Measurements from ENCODE around the gene NAPEPLD.
"Not testable (repeated sequence)": the region's sequence is repeated elsewhere in the genome, so short reads cannot be mapped to it uniquely, and the experiment has no call there.

The NAPEPLD gene

DNA sequence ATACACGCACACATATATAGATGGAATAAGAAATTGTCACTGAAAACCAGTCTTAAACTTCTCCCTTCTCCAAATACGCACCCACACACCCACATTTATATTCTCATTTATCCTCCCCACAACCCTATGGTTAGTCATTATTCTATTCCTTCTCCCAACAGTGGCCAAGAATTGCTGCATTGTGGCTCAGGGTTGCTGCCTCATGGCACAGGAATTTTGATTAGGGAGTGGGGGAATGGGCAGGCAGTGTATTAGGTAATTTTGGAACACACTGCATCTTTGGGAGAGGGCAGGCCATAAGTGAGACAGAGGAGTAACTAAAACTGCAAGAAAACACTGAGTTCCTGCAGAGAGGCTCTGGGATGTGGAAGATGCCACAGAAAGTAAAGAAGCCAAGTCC is 35.7 kb downstream of the NAPEPLD start:
- no peak for DNase-seq (ENCODE audit: low spot score)

DNA sequence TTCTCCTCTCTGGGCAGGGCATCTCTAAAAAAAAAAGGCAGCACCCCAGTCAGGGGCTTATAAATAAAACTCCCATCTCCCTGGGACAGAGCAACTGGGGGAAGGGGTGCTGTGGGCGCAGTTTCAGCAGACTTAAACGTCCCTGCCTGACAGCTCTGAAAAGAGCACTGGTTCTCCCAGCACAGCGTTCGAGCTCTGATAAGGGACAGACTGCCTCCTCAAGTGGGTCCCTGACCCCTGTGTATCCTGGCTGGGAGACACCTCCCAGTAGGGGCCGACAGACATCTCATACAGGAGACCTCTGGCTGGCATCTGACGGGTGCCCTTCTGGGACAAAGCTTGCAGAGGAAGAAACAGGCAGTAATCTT is 42.2 kb downstream of the NAPEPLD start:
- not testable (repeated sequence) for DNase-seq (ENCODE audit: low spot score)

DNA sequence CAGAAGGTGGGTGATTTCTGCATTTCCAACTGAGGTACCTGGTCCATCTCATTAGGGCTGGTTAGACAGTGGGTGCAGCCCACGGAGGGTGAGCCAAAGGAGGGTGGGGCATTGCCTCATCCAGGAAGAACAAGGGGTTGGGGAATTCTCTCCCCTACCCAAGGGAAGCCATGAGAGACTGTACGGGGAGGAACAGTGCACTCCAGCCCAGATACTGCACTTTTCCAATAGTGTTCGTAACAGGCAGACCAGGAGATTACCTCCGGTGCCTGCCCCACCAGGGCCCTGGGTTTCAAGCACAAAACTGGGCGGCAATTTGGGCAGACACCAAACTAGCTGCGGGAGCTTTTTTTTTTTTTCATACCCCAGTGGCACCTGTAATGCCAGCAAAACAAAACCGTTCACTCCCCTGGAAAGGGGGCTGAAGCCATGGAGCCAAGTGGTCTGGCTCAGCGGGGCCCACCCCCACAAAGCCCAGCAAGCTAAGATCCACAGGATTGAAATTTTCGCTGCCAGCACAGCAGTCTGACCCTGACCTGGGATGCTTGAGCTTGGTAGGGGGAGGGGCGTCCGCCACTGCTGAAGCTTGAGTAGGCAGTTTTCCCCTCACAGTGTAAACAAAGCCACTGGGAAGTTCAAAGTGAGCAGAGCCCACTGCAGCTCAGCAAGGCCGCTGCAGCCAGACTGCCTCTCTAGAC is 42.7 kb downstream of the NAPEPLD start:
- DNase-seq (ENCODE audit: low spot score) = no peak

DNA sequence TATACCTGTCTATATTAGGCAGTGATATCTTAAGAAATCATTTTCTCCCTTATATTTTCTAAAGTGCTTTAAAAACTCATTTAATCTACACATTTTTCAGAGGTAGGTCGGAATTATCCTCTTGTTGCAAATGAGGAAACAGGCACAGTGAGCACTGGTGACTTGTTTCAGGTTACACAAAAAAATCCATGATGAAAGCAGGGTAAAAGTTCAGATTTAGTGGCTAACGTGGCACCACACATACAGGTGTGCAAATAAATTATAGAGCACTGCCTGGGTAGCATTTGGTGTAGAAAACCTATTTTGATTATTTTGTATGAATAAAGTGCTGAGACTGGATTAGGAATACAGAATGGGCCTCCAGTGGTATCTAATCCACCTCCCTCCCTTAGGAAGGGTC is 47.4 kb downstream of the NAPEPLD start:
- no peak for DNase-seq (ENCODE audit: low spot score)

DNA sequence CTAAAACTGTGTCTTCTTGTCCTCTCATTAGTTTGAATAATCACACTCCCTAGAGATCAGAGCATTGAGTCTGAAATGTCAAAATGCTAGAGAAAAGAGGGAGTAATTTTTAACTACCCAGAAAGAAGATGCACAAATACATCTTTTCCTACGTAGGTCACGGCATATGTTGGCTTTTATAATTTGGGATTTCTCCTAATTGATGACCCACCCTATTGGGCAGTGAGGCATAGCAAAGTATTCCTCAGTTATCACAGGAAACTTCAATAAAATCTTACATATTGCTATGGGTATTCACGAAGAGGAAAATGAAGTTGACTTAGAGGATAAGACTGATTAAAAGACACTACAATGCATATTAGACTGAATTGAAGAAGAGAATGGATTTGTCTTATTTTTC is 48.6 kb downstream of the NAPEPLD start:
- DNase-seq (ENCODE audit: low spot score) = no peak

DNA sequence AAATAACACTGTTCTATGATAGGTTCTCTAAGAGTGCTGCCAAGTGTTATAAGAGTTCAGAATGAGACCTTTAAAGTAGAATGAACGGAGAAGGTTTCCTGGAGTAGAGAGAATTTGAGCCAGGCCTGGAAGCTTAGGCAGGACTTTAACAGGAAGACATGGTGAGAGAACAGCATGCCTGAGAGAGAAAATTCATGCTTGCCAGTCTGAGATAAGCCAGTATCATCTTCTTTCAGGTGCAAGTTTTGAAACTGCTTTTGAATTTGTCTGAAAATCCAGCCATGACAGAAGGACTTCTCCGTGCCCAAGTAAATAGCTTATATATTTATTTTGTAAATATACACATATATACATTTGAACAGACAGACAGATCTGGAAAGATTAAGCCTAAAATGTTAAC is 51.9 kb downstream of the NAPEPLD start:
- DNase-seq (ENCODE audit: low spot score) = no peak

DNA sequence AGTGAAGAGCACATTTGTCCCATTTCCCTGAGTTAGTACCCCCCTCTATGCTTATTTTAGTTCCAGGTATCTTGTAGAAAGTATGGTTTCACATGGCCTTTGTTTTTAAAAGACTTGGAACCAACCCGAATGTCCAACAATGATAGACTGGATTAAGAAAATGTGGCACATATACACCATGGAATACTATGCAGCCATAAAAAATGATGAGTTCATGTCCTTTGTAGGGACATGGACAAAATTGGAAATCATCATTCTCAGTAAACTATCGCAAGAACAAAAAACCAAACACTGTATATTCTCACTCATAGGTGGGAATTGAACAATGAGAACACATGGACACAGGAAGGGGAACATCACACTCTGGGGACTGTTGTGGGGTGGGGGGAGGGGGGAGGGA is 53.3 kb downstream of the NAPEPLD start:
- not testable (repeated sequence) for DNase-seq (ENCODE audit: low spot score)

DNA sequence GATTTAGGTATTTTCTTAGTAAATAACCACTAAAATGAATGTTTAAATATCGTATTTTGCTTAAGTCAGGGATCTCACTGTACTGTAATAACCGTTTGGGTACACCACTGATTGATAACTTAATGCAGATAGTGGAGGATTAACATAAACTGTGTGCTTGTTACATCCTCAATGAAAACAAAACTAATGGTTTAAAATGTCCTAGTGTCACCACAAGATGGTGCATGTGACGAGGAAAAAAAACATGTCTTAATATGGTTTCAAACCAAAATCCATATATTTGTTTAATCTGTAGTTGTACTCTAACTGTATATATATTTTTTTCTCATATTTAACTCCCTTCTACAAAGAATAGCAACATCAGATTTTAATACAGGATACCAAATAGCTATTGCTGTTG is 54.8 kb downstream of the NAPEPLD start:
- DNase-seq (ENCODE audit: low spot score) = no peak

DNA sequence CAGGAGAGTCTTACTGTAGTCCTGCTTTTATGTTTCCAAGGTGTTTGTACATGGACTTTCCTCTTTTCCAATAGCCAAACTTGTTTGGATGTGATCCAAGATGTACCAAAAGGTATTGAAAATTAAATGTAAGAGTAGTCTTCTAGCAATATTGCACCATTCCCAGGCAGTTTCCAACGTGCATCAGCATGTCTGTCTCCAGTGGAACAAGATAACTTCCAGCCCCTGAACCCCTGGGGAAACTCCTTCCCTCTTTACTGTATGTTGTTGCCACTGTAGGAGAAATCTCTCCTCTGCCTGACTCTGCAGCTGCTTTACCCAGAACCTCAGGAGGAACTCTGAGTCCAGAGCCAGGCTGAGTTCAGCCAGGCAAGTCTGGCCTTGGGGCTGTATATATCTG is 55.5 kb downstream of the NAPEPLD start:
- no peak for DNase-seq (ENCODE audit: low spot score)

DNA sequence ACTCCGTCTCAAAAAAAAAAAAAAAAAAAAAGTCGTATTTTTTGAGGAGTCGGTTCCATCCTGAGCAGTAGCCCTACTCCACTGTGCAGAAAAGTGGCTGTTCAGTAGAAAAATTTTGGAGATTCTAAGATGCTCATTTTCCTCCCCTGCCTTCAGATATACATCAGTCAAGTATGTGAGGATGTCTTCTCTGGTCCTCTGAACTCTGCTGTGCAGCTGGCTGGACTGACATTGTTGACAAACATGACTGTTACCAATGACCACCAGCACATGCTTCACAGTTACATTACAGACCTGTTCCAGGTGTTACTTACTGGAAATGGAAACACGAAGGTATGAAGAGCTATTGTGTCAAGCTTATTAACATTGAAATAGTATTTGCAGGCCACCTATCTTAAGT is 56.6 kb downstream of the NAPEPLD start:
- not testable (repeated sequence) for DNase-seq (ENCODE audit: low spot score)

DNA sequence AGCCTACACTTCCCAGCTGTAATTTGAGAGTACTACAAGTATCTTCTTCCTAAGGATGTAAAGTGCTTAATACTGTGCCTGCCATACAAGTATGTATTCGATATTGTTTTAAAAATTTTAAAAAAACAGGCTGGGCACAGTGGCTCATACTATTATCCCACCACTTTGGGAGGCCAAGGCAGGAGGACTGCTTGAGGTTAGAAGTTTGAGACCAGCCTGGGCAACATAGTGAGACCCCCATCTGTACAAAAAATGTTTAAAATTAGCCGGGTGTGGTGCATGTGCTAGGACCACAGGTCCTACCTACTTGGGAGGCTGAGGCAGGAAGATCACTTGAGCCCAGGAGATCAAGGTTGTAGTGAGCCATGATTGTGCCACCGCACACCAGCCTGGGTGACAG is 65.7 kb downstream of the NAPEPLD start:
- DNase-seq (ENCODE audit: low spot score) = no peak

DNA sequence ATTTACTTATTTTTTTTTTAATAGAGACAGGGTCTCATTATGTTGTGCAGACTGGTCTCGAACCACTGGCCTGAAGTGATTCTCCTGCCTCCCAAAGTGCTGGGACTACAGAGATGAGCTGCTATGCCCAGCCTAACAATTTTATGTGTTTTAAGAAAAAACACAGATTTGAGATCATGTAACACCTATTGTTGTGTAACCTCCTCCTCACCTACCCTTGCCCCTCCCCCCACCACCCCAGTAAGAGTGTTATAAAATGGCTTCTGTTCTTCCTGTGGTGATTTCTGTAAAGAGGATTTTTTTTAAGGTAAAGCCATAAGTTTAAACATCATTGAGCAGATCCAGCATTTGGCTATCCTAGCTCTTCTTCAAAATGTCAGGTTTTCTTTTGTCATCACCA is 66.4 kb downstream of the NAPEPLD start:
- DNase-seq (ENCODE audit: low spot score) = no peak

DNA sequence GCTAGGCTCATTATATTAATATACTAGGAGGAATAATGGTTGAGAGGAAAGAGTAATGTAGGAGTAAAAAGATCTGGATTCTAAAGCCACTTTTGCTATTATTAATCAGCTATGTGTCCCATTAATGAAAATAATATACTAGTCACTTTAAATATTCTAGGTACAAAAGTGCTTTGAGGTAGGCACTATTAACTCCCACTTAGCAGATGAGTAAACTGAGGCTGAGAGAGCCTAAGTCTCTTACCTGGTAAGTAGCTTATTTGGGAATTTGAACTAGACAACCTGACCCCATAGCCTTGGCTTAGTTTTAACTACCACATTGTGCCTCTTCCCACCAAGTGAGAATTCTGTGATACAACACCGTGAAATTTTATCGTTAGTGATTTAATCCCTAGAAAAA is 68.0 kb downstream of the NAPEPLD start:
- DNase-seq (ENCODE audit: low spot score) = no peak

DNA sequence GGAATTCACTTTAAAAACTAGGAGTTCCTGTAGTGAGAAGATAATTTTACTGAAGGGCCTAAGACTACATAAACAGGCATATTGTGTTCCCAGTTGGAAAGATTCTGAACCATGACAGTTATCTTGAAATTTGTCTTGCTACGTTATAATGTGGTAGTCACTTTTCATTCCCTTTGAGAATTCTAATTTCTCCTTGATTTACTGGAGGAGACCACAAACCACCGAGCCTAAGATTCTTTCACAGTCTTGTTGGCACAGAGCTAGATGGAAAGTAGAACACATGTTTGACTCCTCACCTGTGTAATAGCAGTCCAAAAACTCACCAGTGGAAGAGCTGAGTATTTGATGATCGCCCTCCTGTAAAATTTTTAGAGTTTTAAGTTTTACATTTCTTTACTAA is 69.1 kb downstream of the NAPEPLD start:
- no peak for DNase-seq (ENCODE audit: low spot score)

DNA sequence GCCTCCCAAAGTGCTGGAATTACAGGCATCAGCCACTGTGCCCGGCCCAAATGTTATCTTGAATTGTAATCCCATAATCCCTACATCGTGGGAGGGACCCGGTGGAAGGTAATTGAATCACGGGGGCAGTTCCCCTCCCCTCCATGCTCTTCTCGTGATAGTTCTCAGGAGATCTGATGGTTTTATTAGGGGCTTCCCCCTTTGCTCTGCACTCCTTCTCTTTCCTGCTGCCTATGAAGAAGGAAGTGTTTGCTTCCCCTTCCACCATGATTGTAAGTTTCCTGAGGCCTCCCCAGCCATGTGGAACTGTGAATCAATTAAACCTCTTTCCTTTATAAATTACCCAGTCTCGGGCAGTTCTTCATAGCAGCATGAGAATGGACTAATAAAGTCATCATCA is 70.7 kb downstream of the NAPEPLD start:
- DNase-seq (ENCODE audit: low spot score) = not testable (repeated sequence)

DNA sequence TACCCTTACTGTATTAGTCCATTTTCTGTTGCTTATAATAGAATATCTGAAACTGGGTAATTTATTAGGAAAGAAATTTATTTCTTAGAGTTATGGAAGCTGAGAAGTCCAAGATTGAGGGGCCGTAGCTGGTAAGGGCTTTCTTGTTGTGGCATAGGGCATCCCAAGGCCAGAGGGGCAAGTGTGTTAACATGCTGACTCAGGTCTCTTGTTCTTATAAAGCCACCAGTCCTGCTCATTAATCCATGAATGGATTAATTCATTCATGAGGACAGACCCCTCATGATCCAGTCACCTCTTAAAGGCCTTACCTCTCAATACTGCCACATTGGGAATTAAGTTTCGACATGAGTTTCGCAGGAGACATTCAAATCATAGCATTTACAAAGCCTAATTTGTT is 71.6 kb downstream of the NAPEPLD start:
- DNase-seq (ENCODE audit: low spot score) = no peak

DNA sequence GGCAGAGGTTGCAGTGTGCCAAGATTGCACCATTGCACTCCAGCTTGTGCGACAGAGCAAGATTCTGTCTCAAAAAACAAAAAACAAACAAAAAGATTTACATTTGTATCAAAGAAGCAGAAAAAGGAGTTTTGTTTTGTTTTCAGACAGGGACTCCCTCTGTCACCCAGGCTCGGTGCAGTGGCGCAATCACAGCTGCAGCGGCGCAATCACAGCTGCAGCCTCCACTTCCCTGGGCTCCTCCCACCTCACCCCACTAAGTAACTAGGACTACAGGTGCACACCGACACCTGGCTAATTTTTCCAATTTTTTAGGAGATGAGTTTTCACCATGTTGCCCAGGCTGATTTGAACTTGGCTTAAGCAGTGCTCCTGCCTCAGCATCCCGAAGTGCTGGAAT is 72.1 kb downstream of the NAPEPLD start:
- DNase-seq (ENCODE audit: low spot score) = no peak

DNA sequence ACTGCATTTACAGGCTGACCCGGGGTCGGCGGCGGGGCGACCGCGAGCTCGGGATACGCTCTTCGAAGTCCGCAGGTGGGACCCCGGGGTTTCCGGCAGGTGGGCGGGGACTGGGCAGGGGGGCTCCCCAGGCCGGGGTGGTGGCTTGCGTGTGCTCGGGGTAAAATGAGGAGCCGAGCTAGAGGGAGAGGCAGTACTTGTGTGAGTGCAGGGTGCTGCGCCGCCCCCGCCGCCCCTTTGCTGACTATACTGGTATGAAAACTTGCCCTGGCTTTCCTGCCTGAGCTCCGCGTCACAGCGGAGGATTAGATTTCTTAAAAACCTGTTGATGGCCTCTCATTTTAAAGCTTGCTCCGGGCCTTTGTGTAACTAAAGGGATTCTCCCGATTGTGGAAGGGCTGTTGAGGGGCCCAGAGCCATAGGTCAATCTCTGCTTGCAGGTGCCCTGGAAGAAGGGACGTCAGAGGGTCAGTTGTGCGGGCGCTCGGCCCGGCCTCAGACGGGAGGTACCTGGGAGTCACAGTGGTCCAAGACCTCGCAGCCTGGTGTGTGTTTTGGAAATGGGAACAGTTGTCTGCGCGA is 73.5 kb downstream of the NAPEPLD start:
- DNase-seq (ENCODE audit: low spot score) = peak; percentile 66

DNA sequence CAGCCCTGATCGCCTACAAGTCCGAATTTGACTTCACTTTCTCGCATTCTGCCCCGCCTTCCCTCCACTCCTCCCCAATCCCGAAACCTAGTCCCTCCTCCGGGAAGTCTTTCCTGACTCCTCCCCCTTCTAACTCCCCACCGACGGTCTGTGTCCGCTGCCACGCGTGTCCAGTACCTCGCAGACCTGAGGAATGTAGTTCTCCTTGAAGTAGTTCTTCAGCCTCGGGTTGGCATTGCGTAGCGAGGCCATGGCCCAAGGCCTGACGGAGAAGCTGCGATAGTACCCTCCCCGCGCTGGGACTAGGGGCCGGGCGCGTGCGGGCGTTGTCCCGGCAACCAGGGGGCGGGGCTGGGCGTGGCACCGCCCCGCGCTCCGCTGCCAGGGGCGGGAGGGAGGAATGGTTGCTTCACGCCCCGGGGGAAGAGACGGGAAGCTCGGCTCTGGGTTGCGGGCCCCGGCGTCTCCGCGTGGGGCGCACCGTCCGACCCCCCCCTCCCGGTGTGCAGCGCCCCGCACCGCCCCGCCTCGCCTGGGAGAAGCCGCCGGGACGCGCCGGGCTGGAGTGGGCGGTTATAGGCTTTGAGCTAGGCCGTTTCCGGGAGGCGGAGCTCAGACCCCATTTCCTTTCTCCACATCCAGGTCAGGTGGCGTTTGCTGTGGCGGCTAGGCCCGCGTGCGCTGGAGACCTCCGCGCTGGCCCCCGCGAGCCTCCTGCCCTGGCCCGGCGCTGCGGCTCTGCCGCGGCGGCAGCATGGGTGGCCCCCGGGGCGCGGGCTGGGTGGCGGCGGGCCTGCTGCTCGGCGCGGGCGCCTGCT is 74.2 kb downstream of the NAPEPLD start, which contains the start of the genes ARMC10 and FBXL13:
ARMC10 (plus strand) TSS at position 622 of the 818 bp plus-strand sequence; CDS start at position 755, 133 bp downstream.
FBXL13 (minus strand) TSS at position 278 of the 818 bp plus-strand sequence.
- peak; percentile 91 for DNase-seq (ENCODE audit: low spot score)

DNA sequence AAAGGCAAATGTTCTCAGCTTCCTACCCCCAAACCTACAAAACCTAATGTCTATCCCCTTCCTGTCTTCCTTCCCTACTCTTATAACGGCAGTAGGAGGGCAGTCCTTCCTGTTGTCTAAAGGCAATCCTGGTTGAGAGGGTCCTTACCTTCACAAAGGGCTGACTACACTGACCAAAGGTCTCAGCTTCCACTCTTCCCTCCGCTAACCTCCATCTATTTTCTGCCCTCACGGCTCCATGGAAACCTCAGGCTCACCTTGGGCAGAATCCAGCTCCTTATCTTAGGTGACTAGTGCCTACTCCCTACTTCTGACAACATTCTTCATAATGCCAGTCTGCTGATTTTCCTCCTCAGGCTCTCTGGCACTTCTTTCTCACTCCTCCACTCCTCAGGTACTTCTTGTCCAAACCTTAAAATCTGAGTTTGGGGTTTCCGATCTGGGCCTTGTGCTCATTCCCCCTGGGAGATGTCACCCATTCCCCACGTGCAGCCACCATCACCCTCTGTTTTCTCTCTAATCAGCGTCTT is 74.8 kb downstream of the NAPEPLD start:
- DNase-seq (ENCODE audit: low spot score) = no peak

DNA sequence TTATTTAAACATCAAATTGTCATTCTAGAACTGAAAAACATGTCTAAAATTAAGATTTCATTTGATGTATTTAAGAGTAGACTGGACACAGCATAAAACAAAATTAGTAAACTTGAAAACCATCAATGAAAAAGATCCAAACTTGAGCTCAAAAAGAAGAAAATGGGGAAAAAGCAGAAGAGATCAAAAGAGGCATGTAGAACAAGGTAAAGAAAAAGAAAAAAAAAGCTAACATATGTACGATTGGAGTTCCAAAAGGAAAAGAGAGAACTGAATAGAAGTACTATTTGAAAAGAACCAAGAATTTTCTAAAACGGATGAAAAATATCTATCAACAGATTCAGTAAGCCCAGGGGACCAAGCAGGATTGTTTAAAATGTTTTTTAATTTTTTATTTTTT is 77.9 kb downstream of the NAPEPLD start:
- DNase-seq (ENCODE audit: low spot score) = no peak

DNA sequence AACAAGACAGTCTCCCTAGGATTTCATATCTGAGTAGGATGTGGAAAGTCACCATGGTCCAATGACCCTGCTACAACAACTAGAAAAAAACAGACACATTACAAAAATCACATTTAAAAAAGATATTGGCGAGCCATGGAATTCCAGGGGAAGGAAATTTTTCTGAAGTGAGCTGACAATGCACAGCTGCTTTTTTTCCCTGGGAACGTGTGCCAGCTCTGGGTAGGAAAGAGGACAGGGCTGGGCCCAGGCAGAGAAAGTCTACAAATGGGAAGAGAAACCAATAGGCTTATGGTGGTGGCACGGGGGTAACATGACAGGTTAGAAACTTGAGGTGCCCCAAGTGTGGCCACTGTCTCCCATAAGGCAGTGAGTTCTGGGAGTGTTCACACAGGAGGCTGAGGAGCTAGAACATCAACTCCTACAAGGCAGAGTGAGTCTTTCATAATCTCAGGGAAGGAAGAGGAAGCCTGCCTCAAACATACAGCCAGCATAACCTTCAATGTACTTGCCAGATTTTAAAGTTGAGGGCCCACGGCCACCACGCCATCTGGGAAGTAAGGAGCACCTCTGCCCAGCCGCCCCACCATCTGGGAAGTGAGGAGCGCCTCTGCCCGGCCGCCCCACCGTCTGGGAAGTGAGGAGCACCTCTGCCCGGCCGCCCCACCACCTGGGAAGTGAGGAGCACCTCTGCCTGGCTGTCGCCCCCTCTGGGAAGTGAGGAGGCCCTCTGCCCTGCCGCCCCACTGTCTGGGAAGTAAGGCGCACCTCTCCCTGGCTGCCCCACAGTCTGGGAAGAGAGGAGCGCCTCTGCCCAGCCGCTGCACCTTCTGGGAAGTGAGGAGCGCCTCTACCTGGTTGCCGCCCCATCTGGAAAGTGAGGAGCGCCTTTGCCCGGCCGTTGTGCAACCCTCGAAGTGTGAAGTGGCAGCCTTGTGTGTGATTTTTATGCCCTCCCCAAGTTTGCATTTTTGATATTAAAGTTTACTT is 80.2 kb downstream of the NAPEPLD start:
- no peak for DNase-seq (ENCODE audit: low spot score)

All from germinal center (tissue), 1 donor.